Cardiac muscle cell (in vitro differentiated cells and primary cell): ENCODE data around the gene SMAD1. TPM values are rescaled to one million over a fixed set of nuclear protein-coding genes. Genes with fewer than 3 reads are reported as not detected.

Experiments used
- DNase-seq, 2 donors: peaks; one replicate each; pipeline versions ENCODE4 v3.0.0 to v3.0.0-alpha.2; 2010 to 2017; ENCODE audit warnings: low read depth in 1 of 2, low spot score in 1 of 2
- H3K27ac ChIP-seq: fragments of 200-600 bp; sonication (generic); 2 replicates; pipeline ENCODE4 v1.5.1; 2016
- H3K27me3 ChIP-seq: fragments of 200-600 bp; sonication (generic); 2 replicates; pipeline ENCODE4 v1.6.0; 2016; ENCODE audit warnings: control low read depth
- H3K36me3 ChIP-seq: fragments of 200-600 bp; sonication (generic); 2 replicates; pipeline ENCODE4 v1.5.1; 2016; ENCODE audit warnings: control low read depth
- H3K4me1 ChIP-seq: fragments of 200-600 bp; sonication (generic); 2 replicates; pipeline ENCODE4 v1.8.1; 2017; ENCODE audit warnings: low read depth, mild to moderate bottlenecking, mixed run types
- H3K4me3 ChIP-seq: fragments of 200-600 bp; sonication (generic); 2 replicates; pipeline ENCODE4 v1.5.1; 2016; ENCODE audit warnings: mild to moderate bottlenecking
- H3K9me3 ChIP-seq: fragments of 200-600 bp; sonication (generic); 2 replicates; pipeline ENCODE4 v1.5.1; 2017; ENCODE audit warnings: low read depth, mild to moderate bottlenecking, control low read depth
- CTCF ChIP-seq: IDR thresholded peaks from 2 replicates; pipeline ENCODE4 v1.5.1; 2012; ENCODE audit warnings: low read depth, mild to moderate bottlenecking, low read length
- polyA plus RNA-seq: library from polyadenylated mRNA; unstranded; fragments of >200 nt; fragmentation: Nextera tagmentation; extraction: Ambion mirVana; gene quantifications from 2 replicates; pipeline ENCODE4 v1.2.1, GENCODE V29; 2016
- total RNA-seq: library from RNA; depleted of rRNA; stranded (reverse); fragments of >200 nt; gene quantifications from 2 replicates; pipeline ENCODE4 v1.2.3, GENCODE V29; 2016

Gene SMAD1
- total and polyA plus RNA-seq, 2 experiments from 2014 or later, result 28.0 to 29.3 TPM

- Histone ChIP-seq H3K4me3 (no peak overlapping the region), H3K4me1 (peaks cover 31% of the 10 kb centered on the region), H3K9me3 (no peaks in the 10 kb centered on the region), H3K36me3 (no peaks in the 10 kb centered on the region), H3K27ac (no peak overlapping the region), H3K27me3 (no peaks in the 10 kb centered on the region)
- TF ChIP-seq CTCF, result no peak
- no peak for DNase-seq
Observed at GRCh38 chr4:145487631-145488030, 6.0 kb downstream of the SMAD1 start.

GRCh38 chr4:145488310-145488709, 6.7 kb downstream of the SMAD1 start:
- no peak overlapping the region for H3K27ac ChIP-seq
- no peaks in the 10 kb centered on the region for H3K36me3 ChIP-seq
- H3K4me1 ChIP-seq, result peaks cover 28% of the 10 kb centered on the region
- H3K9me3 ChIP-seq, result no peaks in the 10 kb centered on the region
- DNase-seq, result no peak
- H3K27me3 ChIP-seq, result no peaks in the 10 kb centered on the region
- no peak overlapping the region for H3K4me3 ChIP-seq
- no peak for TF ChIP-seq CTCF

- H3K4me3 ChIP-seq, result no peak overlapping the region
- no peaks in the 10 kb centered on the region for H3K36me3 ChIP-seq
- H3K4me1 ChIP-seq, result peaks cover 20% of the 10 kb centered on the region
- no peak overlapping the region for H3K27ac ChIP-seq
- no peaks in the 10 kb centered on the region for H3K9me3 ChIP-seq
- DNase-seq, result no peak
- no peak for TF ChIP-seq CTCF
- H3K27me3 ChIP-seq, result no peaks in the 10 kb centered on the region
Observed at GRCh38 chr4:145489556-145489955, 7.9 kb downstream of the SMAD1 start.

- no peak overlapping the region for H3K27ac ChIP-seq
- no peak for DNase-seq
- H3K27me3 ChIP-seq, result no peaks in the 10 kb centered on the region
- H3K36me3 ChIP-seq, result no peaks in the 10 kb centered on the region
- peaks cover 24% of the 10 kb centered on the region for H3K4me1 ChIP-seq
- TF ChIP-seq CTCF, result no peak
- H3K9me3 ChIP-seq, result no peaks in the 10 kb centered on the region
- no peak overlapping the region for H3K4me3 ChIP-seq
Observed at GRCh38 chr4:145490361-145490760, 8.7 kb downstream of the SMAD1 start.

- H3K4me3 ChIP-seq, result no peak overlapping the region
- H3K27me3 ChIP-seq, result no peaks in the 10 kb centered on the region
- H3K36me3 ChIP-seq, result no peaks in the 10 kb centered on the region
- no peak for DNase-seq
- no peak overlapping the region for H3K27ac ChIP-seq
- no peaks in the 10 kb centered on the region for H3K9me3 ChIP-seq
- H3K4me1 ChIP-seq, result peaks cover 24% of the 10 kb centered on the region
- no peak for TF ChIP-seq CTCF
Observed at GRCh38 chr4:145490796-145491195, 9.1 kb downstream of the SMAD1 start.

GRCh38 chr4:145492376-145492775, 10.7 kb downstream of the SMAD1 start:
- Histone ChIP-seq H3K4me1 (peaks cover 19% of the 10 kb centered on the region), H3K9me3 (no peaks in the 10 kb centered on the region), H3K27me3 (no peaks in the 10 kb centered on the region), H3K4me3 (no peak overlapping the region), H3K27ac (no peak overlapping the region), H3K36me3 (no peaks in the 10 kb centered on the region)
- no peak for TF ChIP-seq CTCF
- DNase-seq, result no peak
